ENCODE measurements around the gene TMEM54. TPM values are rescaled to one million over a fixed set of nuclear protein-coding genes. Genes with fewer than 3 reads are reported as not detected.

TMEM54 gene
- total and polyA plus RNA-seq, 2 of the 13 experiments (the other 11 are each of a cell fraction or from before 2014, with no cell fraction given), result 2.5 to 2.9 TPM

DNA sequence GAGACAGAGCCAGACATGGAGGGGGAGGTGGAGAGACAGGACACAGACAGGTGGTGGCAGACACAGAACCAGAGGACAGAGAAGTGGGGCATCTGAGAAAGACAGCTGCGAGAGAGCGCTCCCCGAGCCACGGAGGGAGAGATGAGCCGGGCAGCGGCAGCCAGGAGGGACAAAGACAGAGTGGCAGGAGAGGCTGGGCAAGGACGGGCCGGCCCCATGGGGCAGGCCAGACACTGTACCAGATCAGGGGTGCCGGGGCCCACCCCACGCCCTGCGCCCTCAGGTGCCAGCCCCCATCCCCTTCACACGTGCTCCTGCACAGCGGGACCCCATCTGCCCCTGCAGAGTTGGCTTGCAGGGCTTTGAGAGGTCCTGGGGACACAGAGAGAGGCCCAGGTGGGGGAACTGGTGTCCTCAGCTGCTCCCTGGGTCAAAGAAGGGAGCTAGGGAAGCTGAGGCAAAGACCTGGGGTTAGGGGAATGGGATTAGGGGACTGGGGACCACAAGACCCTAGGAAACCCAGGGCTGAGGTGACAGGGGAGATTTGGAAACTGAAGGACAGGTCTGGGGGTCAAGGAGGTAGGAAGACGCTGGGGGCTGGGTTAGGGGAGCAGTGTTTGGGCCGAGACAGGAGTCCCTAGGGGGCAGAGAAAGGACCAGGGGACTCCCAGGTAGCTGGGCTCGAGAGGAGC, 31.1 kb downstream of the TMEM54 start (continued):
- TF ChIP-seq PATZ1 (CRISPR knock-in tag; IDR thresholded peaks at IDR 0.05), result 0 out of 2 replicates have a peak, but pooled peaks have one; percentile 8
- TF ChIP-seq EHMT2 (IDR thresholded peaks at IDR 0.05; ENCODE audit: borderline replicate concordance, low read depth, low read length), result no peak
- no peak for TF ChIP-seq ZNF335 (CRISPR knock-in tag; IDR thresholded peaks at IDR 0.05)
- no peak for TF ChIP-seq MYPOP (CRISPR knock-in tag; IDR thresholded peaks at IDR 0.05)

DNA sequence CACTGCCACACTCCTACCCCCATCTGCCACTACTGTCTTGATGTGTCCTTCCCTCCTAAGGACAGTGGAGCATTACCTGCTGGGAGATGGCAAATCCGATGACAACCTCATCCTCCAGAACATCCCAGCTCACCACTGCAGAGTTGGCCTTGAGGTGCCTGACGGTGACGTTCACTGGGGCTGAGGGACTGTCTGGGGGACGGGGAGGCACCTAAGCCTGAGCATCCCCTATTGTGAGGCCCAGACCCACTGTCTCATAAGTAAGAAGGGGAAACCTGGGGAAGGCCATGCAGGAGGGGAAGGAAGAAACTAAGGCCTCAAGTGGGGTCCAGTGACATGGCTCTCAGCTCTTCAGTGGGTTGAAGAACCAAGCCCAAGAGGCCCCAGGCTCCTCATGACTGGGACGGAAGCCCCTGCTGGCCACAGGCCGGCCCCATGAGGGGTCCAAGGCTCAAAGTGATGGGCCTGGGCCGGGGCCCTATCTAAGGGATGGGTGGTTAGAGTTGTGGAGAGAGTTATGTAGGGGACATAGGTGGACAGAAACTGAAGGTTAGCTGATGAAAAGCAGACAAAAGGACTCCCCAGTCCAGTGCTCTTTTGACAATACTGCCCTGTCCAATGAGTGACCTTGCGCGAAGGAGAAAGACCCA, 32.3 kb downstream of the TMEM54 start:
- DNase-seq (ENCODE audit: low spot score) (no peak), ATAC-seq (no peak), FAIRE-seq (no peak)
- Histone ChIP-seq H3K9me3 (ENCODE audit: low read length) (no peaks in the 10 kb centered on the region), H3K27me3 (ENCODE audit: control insufficient read depth in 1 of 2, insufficient read depth in 2 of 2, low read length in 2 of 2) (peaks cover 0 to 19% of the 10 kb centered on the region in 2 experiments; a peak in 3 of 5 replicates), H3K36me3 (replicated peaks in 1 of 2; ENCODE audit: control insufficient read depth in 1 of 2, insufficient read depth in 2 of 2, low read length in 2 of 2) (no peaks in the 10 kb centered on the region), H3K4me1 (ENCODE audit: insufficient read depth, low read length) (peaks cover 21% of the 10 kb centered on the region), H3K9ac (ENCODE audit: insufficient read depth, low read depth, low read length) (no peak overlapping the region), H3K4me3 (replicated peaks in 1 of 3; ENCODE audit: insufficient read depth in 1 of 3, low read depth in 2 of 3, low read length in 3 of 3) (no peak overlapping the region), H3K79me2 (ENCODE audit: insufficient read depth, low read length) (no peaks in the 10 kb centered on the region), H4K20me1 (ENCODE audit: insufficient read depth, low read length) (peaks cover 5% of the 10 kb centered on the region), H2AFZ (ENCODE audit: low read length) (no peak overlapping the region), H3K27ac (ENCODE audit: extremely low read length, insufficient read depth, low read length) (no peak overlapping the region), H3K4me2 (ENCODE audit: low read depth, low read length) (no peak overlapping the region)
- POLR2A ChIA-PET, result no interaction called here
- CTCF ChIA-PET (ENCODE audit: low intra/inter-chr PET ratio, low total read pairs), result no interaction called here
- in situ Hi-C loops (cut with HindIII; ENCODE audit: extremely low pct_ligation_motif_present, low pct_unique_long_range_greater_than_20kb), result no loop called here
- intact Hi-C loops (cut with micrococcal nuclease; ENCODE audit: unreplicated experiment), result no loop called here
- TF ChIP-seq KDM3A (CRISPR knock-in tag; IDR thresholded peaks at IDR 0.05; ENCODE audit: low read depth) (no peak), SYNCRIP (IDR thresholded peaks at IDR 0.05; ENCODE audit: insufficient read depth, low read depth, low read length) (no peak)
- 78% methylated on average over 8 of the region's 9 CpGs for WGBS (ENCODE audit: low lambda C conversion rate)
- BruUV-seq (replicated peaks), result no TSS peak
